Smooth muscle cell of bladder (primary cell): ENCODE results near the gene FAM3D. TPM values are rescaled to one million over a fixed set of nuclear protein-coding genes. Genes with fewer than 3 reads are reported as not detected.

Source experiments
- total RNA-seq: library from RNA; depleted of rRNA; stranded (reverse); fragments of >200 nt; gene quantifications from 2 replicates; pipeline ENCODE4 v1.2.3, GENCODE V29; 2014

The FAM3D gene
- not detected in 2 replicates for total RNA-seq

GRCh38 chr3:58666683-58667082 lies at the start of gene FAM3D:
Gene FAM3D, minus strand, starts transcription at chr3:58666774. Its CDS starts 11,211 bp downstream, at chr3:58655563.

Other genes starting within 250 kb of the FAM3D start
- 77.7 and 78.6 TPM in 2 replicates for gene PDHB, start 232.9 kb downstream of the FAM3D start, total RNA-seq
- 7.6 and 8.1 TPM in 2 replicates for gene KCTD6, start 174.7 kb downstream of the FAM3D start, total RNA-seq
- 23.3 and 25.8 TPM in 2 replicates for gene ACOX2, start 129.6 kb downstream of the FAM3D start, total RNA-seq
- under 0.01 TPM in 1 of 2 replicates, not detected in the other for gene FAM107A, start 89.4 kb downstream of the FAM3D start, total RNA-seq